MM.1S (cell line): ENCODE results near the gene HDGF.

Source experiments
- CTCF ChIP-seq: fragments of 300-600 bp; sonication (generic); IDR thresholded peaks from 2 replicates; pipeline ENCODE4 v1.5.1; 2016; ENCODE audit warnings: antibody characterized with exemption, low read length, mixed read lengths
- EZH2 ChIP-seq: fragments of 300-600 bp; sonication (generic); optimal IDR thresholded peaks from 2 replicates; pipeline ENCODE3; 2017; ENCODE audit warnings: low read depth, mild to moderate bottlenecking, antibody characterized with exemption, low read length, mixed read lengths

GRCh38 chr1:156747742-156748669 is 3.5 kb downstream of the HDGF start:
- TF ChIP-seq CTCF (no peak), EZH2 (no peak)
